H1 (cell line): Measurements from ENCODE around the gene PRR12. TPM values are rescaled to one million over a fixed set of nuclear protein-coding genes. Genes with fewer than 3 reads are reported as not detected.

Experiments used
- BRCA1 ChIP-seq: IDR thresholded peaks from 2 replicates; pipeline ENCODE4 v1.6.1; 2012; ENCODE audit warnings: low read depth, low read length, improper control_type of control experiment
- CHD2 ChIP-seq: IDR thresholded peaks from 2 replicates; pipeline ENCODE4 v1.6.1; 2012; ENCODE audit warnings: low read length, improper control_type of control experiment
- CTBP2 ChIP-seq: IDR thresholded peaks from 2 replicates; pipeline ENCODE4 v1.7.0; 2011; ENCODE audit warnings: borderline replicate concordance, mild to moderate bottlenecking, moderate library complexity, mixed read lengths, low read length; ENCODE audit not compliant: insufficient read depth, insufficient read length
- EP300 ChIP-seq, 2 experiments: IDR thresholded peaks; 1 replicate in 1 of 2; 2 replicates in 1 of 2; pipeline ENCODE4 v1.6.1; 2011 to 2012; ENCODE audit warnings: low read depth in 2 of 2, low read length in 2 of 2, mild to moderate bottlenecking in 2 of 2, borderline replicate concordance in 1 of 2, inconsistent platforms in 1 of 2, moderate library complexity in 1 of 2
- NANOG ChIP-seq: IDR thresholded peaks from 2 replicates; pipeline ENCODE4 v1.6.1; 2011; ENCODE audit warnings: low read length, low read depth, mild to moderate bottlenecking, inconsistent platforms; ENCODE audit not compliant: insufficient read depth, poor library complexity, severe bottlenecking
- NRF1 ChIP-seq: IDR thresholded peaks from 2 replicates; pipeline ENCODE4 v1.6.1; 2011; ENCODE audit warnings: mild to moderate bottlenecking, low read depth, low read length, improper control_type of control experiment
- POLR2A ChIP-seq, 2 experiments: IDR thresholded peaks; 1 replicate in 1 of 2; 2 replicates in 1 of 2; pipeline ENCODE4 v1.6.1; 2011; ENCODE audit warnings: low read depth in 2 of 2, low read length in 2 of 2, mild to moderate bottlenecking in 2 of 2; ENCODE audit errors: control extremely low read depth in 1 of 2
- polyA plus RNA-seq, 7 experiments: library from polyadenylated mRNA; depleted of rRNA in 3 of 7; stranded (reverse) in 5 of 7; unstranded in 2 of 7; fragments of >200 nt in 5 of 7; fragments of 200-250 nt in 2 of 7; gene quantifications; 1 replicate in 5 of 7; 2 replicates in 1 of 7; 4 replicates in 1 of 7; pipeline versions ENCODE4 v1.2.1 to v1.2.3, GENCODE V29; 2011 to 2013; ENCODE audit warnings: missing spikeins in 2 of 7, mixed read lengths in 2 of 7
- total RNA-seq: library from RNA; stranded (reverse); fragmentation: NEBNext Ultra II Directional; extraction: Animal tissue kit (Norgen Biotek cat#: 25700); gene quantifications from 2 replicates; pipeline ENCODE4 v1.2.1, GENCODE V29; 2021

The PRR12 gene
- total and polyA plus RNA-seq, 2 of the 8 experiments (the other 6 are each of a cell fraction or from before 2014, with no cell fraction given): 2.5 to 59.4 TPM

- TF ChIP-seq POLR2A (IDR thresholded peaks at IDR 0.05; ENCODE audit: control extremely low read depth in 1 of 2, low read depth in 2 of 2, low read length in 2 of 2): no peak
- TF ChIP-seq NANOG: no peak
- TF ChIP-seq CHD2: no peak
- TF ChIP-seq NRF1: no peak
- TF ChIP-seq CTBP2: no peak
- no peak for TF ChIP-seq BRCA1
- no peak for TF ChIP-seq EP300 (IDR thresholded peaks at IDR 0.05; ENCODE audit: borderline replicate concordance in 1 of 2, low read depth in 2 of 2, low read length in 2 of 2)
Measured at GRCh38 chr19:49657493-49658138, 66.6 kb downstream of the PRR12 start (continued).
